Gastroesophageal sphincter (tissue), 3 donors: ENCODE measurements around the gene PPIB.

Experiments
- POLR2A ChIP-seq, 2 donors: fragments of 450-650 bp; IDR thresholded peaks; one replicate each; pipeline ENCODE4 v1.6.1; 2017; ENCODE audit warnings: antibody characterized with exemption in 2 of 2, mild to moderate bottlenecking in 2 of 2, moderate library complexity in 1 of 2
- POLR2AphosphoS5 ChIP-seq: sonication (generic); formaldehyde crosslinking; IDR thresholded peaks from one replicate; pipeline ENCODE4 v1.6.1; 2017; ENCODE audit warnings: antibody characterized with exemption
- TF ChIP-seq, protein P1 (sequence below), 4 experiments: fragments of 200-600 bp in 2 of 4; fragments of 450-650 bp in 2 of 4; sonication (generic) in 1 of 4; IDR thresholded peaks; one replicate each; pipeline ENCODE4 v1.5.1; 2017 to 2019; ENCODE audit warnings: antibody characterized with exemption in 4 of 4, mild to moderate bottlenecking in 2 of 4, moderate library complexity in 2 of 4

DNA sequence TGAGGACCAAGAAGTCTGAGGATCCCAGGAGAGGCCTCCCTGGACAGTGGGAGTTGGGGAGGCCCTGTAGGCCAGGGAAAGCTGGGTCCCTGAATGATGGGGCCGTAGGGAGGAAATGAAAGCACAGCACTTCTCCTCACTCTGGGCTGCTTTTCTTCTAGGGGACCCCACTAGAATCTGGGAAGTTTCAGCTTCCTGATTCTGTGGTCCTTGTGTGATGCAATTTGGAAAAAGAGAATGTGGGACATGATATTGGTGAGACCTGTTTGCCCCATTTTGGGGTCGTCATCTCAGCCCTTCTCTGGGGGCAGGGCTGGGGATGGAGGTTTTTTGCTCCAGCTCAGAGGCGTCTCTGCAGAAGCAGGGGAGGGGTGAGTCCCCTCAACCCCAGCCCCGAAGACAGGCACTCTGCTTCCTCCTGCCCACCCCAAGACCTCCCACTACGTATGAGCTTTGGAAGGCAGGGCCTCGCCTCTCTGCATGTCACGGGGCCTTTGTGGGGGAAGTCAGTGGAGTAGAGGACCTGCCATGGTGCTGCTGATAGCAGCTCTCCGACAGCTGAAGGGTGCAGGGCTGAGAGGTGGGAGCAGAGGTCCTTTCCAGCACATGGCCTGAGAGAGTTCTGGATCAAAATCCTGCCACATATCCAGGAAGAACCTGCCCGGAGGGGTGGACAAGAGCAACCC, 12.8 kb downstream of the PPIB start:
- no peak for TF ChIP-seq POLR2A (IDR thresholded peaks at IDR 0.05)
- TF ChIP-seq, protein P1, sequence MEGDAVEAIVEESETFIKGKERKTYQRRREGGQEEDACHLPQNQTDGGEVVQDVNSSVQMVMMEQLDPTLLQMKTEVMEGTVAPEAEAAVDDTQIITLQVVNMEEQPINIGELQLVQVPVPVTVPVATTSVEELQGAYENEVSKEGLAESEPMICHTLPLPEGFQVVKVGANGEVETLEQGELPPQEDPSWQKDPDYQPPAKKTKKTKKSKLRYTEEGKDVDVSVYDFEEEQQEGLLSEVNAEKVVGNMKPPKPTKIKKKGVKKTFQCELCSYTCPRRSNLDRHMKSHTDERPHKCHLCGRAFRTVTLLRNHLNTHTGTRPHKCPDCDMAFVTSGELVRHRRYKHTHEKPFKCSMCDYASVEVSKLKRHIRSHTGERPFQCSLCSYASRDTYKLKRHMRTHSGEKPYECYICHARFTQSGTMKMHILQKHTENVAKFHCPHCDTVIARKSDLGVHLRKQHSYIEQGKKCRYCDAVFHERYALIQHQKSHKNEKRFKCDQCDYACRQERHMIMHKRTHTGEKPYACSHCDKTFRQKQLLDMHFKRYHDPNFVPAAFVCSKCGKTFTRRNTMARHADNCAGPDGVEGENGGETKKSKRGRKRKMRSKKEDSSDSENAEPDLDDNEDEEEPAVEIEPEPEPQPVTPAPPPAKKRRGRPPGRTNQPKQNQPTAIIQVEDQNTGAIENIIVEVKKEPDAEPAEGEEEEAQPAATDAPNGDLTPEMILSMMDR (IDR thresholded peaks at IDR 0.05) = no peak
- TF ChIP-seq POLR2AphosphoS5 = no peak
